NCI-H526 (cell line): Measurements from ENCODE around the gene SOX30.

Experiments
- DNase-seq, 2 experiments: peaks; one replicate each; lab custom pipeline; 2025; lab: John Stamatoyannopoulos, UW

Gene SOX30

DNA sequence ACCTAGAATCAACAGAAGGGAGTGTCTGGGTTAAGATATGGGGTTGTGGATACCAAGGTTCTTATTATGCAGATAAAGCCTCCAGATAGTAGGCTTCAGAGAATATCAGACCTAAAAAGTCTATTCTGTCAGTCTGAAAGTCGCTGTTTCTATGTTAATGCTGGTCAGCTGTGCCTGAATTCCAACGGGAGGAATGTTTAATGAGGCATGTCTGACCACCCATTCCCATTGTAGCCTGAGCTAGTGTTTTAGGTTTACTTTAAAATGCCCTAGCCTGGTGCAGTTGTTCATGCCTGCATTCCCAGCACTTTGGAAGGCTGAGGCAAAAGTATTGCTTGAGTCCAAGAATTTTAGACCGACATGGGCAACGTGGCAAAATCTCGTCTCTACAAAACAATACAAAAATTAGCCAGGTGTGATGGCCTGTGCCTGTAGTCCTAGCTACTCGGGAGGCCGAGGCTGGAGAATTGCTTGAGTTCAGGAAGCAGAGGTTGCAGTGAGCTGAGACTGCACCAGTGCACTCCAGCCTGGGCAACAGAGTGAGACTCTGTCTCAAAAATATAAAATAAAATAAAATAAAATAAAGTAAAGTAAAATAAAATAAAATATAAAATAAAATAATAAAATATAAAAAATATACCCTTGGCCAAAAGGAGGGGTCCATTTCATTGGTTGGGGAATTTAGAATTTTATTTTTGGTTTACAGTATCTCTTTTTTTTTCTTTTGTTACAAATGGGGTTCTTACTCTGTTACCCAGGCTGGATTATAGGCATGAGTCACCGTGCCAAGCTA lies 7.8 kb upstream of the SOX30 start:
- peak in 1 of 2 experiments; percentile 17 for DNase-seq

DNA sequence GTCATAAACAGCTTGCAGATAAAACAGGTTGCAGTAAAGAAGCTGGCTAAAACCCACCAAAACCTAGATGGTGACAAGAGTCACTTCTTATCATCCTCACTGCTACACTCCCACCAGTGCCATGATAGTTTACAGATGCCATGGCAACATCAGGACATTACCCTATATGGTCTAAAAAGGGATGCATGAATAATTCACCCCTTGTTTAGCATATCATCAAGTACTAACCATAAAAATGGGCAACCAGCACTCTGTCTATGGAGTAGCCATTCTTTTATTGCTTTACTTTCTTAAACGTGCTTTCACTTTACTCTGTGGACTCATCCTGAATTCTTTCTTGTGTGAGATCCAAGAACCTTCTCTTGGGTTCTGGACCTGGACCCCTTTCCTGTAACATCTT lies 6.7 kb upstream of the SOX30 start:
- no peak for DNase-seq

DNA sequence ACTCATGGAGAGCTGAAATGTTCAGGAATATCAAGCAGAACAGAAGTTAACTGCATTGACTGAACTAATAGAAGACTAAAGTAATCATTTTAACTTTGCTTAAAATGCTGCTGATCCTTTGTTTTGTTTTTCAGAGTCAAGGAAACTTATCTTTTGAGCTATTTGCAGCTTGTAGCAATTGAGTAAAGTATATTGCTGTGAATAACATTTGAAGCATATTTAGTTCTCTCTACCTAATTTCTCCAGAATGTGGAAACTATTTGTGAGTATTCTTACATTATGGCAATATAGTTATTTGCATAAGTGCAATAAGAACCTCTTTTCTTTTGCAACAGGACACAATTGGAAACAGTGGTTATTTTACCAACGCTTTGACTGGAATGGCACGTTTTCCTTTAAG lies 5.3 kb upstream of the SOX30 start:
- DNase-seq, result no peak

DNA sequence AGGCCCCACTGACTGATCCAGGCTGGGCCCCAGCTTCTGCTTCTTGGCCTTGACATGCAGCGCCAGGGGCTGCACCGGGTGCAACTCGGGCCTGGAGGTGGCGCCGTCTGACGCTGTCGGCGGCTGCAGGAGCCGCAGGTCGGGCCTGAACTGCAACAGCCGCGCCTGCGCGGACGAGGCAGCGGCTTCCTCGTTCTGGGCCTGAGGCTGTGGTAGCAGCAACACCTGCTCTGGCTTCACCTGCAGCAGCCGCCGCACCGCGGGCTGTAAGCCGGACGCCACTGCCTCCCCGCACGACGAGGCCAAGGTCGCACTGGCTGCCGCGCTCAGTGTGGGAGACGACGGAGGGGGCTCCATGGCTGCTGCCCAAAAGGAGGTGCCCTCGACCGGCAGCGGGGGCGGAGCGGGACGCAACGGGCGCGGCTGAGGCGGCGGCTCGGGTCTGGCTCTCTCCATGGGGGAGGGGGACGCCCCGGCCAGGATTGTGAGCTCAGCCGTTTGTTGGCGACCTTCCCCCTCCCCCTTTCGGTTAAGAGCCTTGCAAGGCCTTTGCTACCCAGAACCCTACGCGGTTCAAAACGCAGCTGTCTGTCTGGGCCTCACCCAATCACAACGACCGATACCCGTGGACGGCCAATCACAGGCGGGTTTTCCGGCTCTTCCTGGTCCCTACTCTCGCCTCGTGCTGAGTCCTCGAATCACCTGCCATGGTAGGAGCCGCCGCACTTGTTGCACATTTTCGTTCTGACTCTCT lies 438 bp downstream of the SOX30 start:
- DNase-seq, result peak; percentile 61 to 92

DNA sequence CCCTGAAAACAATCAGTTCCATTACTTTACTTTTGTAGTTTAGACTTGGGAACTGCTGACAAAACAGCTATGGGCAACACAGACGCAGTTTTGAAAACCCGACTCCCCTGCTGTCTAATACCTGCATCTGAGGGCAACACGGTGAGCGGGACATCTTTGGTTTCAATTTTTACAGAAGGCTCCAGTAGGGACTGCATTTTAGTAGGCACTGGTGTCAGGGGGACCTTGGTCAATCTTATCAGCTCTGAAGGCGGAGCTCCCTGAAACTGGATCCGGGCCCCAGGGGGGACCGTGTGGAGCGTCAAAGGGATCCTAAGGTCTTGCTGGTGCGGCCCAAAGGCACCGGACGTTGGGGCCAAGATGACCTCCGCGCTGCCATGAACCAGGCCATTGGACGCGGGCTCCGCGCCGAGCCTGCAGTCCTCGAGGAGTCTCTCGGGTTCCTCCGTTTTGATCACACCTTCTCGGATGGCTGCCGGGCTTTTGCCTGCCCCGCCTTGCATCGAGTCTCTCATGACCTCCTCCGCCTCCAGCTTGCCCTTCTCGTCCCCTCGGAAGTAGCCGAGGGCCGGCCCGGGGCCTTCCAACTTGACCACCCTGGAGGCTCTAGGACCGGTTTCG lies 1.1 kb downstream of the SOX30 start:
- no peak for DNase-seq

DNA sequence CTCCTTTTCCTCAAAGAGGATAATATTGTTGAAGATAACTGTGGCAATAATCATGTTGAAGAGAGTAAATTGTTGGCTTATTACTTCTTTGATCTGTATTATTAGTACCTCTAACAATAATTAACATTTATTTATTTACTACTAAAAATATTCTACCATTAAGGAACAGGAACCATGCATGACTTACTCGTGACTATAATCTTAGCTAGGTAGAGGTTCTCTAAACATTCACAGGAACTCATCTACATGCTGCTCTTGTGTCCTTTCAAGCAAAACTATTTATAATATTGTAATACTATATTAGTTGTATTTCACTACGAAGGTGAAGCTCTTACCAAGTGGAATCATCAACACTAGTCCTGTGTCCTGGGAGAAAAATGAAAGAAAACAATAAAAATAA lies 3.1 kb downstream of the SOX30 start:
- DNase-seq, result no peak

DNA sequence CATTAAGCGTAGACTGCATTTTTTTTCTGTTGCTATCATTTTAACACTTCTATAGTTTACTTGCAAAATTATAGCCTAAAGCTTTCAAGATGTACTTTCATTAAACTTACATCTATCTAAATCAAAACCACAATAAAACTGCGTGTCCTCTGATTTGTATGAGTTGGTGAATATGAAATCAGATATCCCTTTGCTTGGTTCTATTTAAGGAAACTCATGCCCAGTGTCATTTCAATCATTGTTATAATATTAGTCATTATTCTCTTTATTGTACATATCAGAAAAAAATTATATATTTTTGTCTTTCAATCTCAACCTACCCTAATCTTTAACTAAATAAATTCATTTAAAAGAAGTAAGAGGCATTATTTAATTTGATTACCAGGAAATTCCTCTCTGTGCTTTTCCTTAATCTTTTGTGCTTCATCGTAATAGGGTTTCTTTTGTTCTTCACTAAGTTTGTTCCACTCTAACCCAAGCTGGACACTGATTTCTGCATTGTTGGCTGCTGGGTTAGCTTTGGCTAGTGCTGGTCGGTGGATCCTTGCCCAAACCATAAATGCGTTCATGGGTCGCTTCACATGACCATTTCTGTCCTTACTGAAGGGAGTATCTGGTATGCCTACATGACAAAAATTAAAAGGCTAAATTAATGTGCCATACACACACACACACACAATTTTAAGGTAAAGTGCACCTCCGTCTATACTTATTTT lies 3.8 kb downstream of the SOX30 start:
- DNase-seq, result no peak

DNA sequence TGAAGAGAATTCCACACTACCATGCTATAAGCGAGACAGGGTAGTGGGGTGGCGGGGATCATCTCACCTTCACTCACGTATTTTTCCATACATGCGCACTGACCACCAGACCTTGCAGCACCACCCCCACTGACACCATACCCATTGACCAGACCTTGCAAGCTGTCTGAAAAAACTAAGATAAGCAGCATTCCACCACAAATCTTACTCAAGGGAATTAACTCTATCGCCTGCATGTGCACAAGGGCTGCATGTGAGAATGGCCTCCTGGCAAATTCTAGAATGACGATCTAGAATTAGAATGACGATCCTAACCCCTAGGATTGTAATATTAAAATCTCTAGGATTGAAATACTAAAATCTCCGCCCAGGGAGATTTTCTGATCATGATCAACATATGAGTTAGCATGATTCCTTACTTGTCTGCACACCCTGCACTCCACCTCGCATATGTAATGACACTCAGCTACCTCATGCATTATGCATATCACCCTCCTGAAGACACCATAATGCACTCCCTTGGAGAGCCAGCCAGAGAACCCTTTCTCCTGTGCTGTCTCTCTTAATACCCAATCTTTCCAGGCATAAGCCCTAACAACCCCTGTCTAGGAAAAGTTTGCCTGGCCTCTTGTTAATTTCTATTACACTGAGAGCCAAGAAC lies 11.7 kb downstream of the SOX30 start:
- no peak for DNase-seq

DNA sequence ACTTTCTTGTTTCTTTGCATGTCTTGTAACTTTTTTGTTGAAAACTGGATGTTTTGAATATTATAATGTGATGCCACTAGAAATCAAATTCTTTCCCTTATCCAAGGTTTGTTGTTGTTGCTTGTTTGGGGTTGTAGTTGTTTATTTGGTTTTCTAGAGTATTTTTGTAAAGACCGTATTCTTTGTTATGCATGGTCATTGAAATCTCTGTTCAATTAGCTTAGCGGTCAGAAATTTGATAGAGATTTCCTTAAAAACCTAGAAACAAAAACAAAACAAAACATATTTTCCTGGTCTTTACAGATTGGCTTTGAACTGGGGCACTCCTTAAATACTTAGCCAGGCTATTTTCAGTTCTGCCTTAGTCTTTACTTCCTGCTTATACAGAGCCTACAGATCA lies 21.9 kb downstream of the SOX30 start:
- DNase-seq, result no peak

DNA sequence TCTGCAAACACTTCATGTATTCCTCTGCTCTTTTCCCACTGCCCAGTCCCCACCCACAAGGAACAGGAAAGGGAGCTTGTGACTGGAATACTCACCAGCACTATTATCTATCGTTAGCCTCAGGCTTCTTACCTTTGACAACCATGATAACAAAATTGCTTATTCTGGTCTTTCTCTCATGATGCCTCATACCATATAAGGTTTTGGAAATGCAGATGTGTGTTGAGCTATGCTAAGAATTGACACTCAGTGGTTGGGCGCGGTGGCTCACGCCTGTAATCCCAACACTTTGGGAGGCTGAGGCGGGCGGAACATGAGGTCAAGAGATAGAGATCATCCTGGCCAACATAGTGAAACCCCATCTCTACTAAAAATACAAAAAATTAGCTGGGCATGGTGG lies 25.4 kb downstream of the SOX30 start:
- no peak for DNase-seq

DNA sequence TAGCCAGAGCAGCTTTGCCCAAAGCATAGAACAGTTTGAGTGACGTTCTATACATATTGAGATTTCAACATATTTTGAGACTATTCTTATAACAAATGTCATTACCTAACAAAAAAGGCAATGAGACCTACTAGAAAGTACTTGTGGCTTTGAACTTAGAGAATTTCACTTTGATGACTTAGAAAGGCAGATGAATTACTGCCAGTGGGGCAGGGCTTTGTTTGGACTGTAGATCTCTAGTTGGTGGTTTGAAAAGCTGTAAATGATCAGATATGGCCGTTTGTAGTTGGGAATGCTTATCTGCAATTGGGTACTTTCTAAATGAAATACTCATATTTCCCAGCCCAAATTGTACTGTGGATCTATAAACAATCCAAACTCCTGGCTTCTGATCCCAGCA lies 28.1 kb downstream of the SOX30 start:
- DNase-seq, result no peak

DNA sequence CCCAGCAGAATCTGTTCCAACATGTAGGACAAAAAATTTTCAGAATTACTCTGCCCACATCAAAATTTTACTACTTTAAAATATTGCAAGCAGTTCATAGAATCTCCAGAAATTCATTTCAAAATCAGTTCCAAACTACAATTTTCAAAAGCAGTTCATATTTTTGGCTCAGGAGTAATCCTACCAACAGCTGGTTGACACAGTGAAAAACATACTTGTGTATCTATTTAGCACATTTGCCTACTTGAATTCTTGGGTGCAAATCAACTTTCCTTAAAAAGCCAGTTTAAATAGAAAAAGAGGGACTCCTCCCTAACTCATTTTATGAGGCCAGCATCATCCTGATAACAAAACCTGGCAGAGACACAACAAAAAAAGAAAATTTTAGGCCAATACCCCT lies 31.5 kb downstream of the SOX30 start:
- DNase-seq, result no peak

DNA sequence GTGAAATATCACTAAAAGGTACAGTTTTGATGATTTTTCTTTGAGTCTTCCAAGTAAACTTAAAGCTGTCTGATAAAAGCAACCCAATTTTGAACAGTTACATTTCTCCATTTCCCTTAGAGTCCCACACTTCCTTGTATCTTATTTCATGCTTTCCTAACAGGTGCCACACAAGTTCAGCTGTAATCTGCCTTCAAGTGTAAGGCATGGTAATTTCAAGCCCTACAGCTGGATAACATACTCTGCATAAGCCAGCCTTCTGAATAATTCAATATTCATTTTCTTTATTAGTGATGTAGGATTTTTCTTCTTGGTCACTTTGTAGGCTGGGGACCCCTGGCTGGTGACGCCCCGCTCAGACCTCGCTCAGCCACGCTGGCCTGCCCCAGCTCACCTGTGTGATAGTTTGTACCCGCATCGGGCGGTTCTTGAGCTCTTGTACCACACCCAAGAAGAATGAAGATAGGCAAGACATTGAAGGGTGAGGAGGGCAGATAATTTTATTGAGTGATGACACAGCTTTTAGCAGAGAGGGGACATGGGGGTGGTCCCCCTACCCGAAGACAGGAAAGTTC lies 34.0 kb downstream of the SOX30 start:
- DNase-seq, result no peak

DNA sequence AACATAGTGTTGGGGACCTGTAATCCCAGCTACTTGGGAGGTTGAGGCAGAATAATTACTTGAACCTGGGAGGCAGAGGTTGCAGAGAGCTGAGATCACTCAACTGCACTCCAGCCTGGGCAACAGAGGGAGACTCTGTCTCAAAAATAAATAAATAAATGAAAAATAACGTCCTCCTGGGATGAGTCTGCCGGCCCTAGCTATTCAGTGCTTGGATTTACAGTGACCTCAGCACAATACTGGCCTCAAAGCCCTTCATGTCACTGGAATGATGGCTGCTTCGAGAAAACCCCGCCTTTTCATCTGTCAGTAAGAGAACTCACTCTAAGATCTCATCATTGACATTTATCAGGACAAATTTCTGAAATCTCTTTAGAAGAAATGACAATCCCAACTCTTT lies 35.5 kb downstream of the SOX30 start:
- DNase-seq, result no peak

DNA sequence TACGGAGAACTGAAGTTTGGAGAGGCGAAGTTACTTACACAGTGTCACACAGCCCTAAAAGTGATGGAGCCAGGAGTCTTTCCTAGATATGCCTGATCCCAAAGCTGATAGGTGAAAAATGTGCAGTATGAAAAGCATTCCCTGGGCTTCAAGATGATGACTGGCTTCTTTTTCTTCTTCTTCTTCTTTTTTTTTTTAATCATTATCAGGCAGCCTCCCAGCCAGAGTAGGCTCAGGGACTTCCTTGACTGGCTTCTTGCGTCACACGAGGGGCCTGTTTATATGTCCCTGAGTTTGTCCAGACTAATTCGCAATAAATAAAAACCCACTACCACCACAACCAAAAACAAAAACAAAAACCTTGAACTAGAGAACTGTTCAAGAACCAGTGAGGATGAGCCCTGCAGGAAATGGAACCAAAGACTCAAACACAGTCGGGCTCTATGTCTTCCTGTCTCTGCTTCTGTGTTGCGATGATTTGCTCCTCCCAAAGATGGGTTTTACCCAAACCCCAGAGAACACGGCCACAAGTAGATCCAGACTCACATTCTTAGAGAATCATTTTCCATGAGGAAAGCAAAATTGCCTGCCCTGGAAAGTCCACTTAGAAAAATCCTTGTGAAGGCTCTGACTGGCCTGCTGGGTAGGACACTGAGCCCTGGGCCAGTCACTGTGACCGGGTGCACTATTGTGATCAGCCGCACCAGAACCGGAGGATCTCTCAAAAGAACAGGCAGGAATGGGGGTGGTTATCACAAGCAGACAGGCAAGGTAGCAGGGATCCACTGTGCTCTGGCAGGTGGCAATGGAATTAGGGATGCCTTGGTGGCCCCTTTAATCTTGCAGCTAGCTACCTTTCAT lies 38.6 kb downstream of the SOX30 start:
- DNase-seq, result no peak

DNA sequence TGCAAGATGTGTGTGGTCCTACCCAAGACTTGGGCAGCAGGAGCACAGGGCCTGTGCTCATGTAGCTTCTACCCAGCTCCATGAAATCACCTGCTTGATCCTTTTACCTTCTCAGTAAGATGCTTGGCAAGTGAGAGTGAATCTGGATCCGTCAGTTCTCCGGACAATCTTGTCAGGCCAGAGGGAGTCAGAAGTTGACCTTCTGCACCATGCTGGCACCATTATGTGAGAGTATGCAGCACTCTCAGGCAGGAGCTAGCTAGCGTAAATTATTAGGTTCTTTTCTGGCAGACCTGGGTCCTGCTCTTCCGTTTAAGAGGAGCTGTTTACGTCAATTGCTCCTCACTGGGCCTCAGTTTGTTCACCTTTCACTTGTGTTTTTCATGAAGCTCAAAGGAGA lies 39.7 kb downstream of the SOX30 start:
- no peak for DNase-seq

DNA sequence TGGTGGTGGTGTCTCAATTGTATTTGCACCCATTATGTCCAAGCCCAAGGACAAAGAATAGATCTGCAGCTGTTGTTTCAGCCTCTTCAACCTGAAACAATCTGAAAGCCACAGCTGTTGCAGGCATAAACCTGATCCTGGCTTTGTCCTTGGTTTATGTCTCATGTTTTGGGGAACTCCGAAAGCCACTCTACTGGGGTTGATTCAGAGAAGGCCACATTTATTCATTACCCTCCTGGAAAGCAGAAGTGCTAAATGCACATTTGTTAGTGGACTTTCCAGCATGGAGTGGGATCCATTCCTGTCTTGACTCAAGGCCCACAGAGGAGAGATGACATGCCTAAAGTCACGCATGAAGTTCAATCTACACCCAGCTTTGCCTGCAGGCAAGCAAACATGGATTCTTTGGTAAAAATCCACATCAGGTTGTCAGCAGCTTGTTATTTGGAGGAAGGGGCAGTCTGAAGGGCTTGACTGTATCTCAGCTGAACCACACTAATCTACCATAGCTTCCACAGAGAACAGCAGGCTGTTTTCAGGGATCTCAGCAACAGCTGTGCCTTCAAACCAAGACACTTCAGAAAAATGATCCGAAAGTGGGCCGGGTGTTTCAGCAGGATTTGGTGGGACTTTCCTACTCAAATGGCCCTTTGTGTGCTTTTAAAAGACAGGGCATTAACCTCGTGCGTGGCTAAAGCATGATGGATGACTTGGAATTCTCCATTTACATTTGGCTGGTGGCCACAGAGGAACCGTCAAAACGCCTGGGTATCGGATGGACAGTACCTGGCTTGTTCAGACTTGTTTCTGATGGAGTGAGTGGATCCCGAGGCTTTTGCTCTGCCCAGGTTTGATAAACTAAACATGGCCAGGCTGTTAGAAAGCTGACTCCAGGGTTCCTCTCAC lies 40.4 kb downstream of the SOX30 start:
- DNase-seq, result peak in 1 of 2 experiments; percentile 31

DNA sequence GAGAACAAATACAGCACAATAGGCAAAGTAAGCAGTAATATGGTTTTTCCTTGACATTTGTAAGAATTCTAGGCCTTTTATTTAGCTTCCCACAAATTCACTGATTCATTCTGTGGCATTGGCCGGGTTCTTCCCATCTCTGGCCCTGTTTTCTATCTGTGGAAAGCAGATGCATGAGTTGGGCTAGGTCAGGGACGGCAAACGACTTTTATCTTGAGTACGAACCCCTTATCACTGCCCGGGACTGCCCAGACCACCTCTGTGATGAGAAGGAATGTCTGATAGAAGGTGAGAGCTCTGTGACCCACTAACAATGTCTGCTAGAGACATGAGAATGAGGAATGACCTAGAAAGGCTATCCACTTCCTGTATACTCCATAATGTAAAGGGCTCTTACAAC lies 41.2 kb downstream of the SOX30 start:
- no peak for DNase-seq

DNA sequence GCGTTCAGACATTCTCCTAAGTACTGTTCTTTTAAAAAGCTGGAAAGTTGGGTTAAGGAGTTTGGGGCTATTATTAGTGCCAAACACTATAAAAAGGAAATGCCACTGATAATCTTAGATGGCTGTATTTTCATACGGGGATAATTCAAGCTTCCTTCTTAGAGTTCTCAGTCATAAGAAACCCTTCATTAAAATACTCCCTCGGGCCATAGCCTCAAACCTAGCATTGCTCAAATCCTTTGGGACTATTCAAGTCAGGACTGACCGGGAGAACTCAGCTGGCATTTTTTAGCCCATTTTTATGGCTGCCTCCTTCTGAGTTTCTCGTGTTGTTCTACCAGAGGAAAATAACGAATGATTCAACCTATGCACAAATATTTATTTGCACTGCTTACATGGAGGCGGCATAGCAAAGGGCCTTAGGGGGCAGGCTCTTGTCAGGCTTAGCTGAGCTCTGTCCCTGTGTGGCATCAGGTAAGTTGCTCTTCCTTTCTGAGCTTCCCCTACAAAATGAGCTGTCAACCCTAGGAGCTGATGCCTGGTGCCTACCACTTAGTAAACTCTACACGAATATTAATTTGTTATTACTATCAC lies 43.2 kb downstream of the SOX30 start:
- no peak for DNase-seq
